HG02642 (cell line): ENCODE results near the gene CUX1.
"Not testable (repeated sequence)": the region's sequence is repeated elsewhere in the genome, so short reads cannot be mapped to it uniquely, and the experiment has no call there.

Source experiments
- ATAC-seq: cut with Tn5 transposase; IDR thresholded peaks from one replicate; pipeline ENCODE4 v1.9.1; 2021; ENCODE audit warnings: mild to moderate bottlenecking; ENCODE audit not compliant: unreplicated experiment, poor library complexity

The CUX1 gene

GRCh38 chr7:101964680-101965452 is 147.4 kb downstream of the CUX1 start:
- no peak for ATAC-seq

- ATAC-seq: no peak
Measured at GRCh38 chr7:101968720-101969466, 151.5 kb downstream of the CUX1 start.

GRCh38 chr7:101969997-101970585 is 152.7 kb downstream of the CUX1 start:
- no peak for ATAC-seq

- no peak for ATAC-seq
Measured at GRCh38 chr7:101970801-101971200, 153.4 kb downstream of the CUX1 start.

DNA sequence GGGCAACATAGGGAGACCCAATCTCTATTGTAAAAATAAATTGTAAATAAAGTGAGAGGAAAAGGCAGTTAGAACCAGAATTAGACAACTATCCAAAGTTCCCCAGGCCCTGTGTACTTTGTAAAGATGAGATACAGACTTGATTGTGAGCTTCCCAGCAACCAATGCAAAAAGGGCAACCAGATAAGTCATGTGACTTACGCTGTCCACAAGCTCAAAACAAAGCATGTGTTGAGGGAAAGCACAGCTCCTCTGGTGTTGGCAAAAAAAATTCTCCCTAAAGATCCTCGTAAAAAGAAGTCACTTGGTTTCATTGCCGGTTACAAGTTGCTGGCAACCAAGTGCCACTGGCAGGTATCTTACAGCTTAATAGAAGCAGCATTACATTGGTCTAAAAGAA is 154.0 kb downstream of the CUX1 start:
- ATAC-seq: no peak

- ATAC-seq: no peak
Measured at GRCh38 chr7:101972627-101973026, 155.2 kb downstream of the CUX1 start.

DNA sequence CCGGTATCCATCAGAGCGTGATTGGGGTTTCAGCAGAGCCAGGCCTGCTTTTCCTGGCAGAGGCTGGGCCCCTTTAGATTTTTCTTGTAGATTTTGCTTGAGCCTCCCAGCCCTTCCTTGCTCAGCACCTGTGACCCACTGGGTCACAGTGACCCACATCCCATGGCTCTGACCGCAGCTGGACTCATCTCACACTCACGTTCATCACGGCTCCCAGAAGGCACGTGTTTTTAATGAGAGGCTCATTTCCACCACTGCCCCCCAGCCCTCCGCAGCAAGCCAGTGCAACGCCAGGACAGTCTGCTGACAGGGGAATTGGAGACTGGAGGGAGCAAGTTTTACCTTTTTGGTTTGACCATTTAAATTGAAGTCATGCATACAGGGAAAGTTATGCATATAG is 155.7 kb downstream of the CUX1 start:
- no peak for ATAC-seq

DNA sequence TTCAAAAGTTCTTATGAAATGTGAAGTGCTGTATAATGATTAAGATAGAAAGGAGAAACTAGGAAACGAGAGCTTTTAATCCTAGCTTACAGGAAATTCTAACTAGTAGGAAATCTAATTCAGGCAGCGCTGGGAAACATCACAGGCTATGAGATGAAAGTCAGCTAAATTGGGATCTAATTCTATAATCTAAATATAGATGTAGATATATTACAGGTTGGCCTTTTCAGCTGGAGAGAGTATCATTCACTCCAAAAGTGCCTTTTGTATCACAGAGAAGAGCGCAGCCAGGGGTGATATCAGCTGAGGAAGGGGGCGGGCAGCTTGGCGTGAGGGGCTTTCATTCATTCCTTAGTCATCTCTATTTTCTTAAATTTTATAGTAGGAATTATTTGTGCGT is 157.0 kb downstream of the CUX1 start:
- no peak for ATAC-seq

GRCh38 chr7:101975046-101975445 is 157.6 kb downstream of the CUX1 start:
- no peak for ATAC-seq

DNA sequence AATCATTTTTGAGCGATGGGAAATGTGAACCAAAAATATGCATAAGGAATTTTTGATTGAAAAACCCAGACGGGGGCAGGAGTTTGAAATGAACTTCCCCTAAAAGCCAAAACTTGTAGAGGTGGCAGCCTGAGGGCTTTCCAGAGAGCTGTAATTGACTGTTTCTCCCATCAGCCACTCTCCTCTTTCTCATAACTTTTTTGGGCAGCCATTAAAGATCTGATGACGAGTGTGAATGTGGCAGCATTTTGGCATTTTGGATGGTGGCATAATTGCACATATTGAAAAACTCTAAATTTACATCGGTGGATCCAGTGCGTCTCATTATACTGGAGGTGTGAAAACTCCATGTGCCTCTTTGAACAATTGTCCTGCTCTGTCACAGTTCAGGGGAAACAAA is 159.0 kb downstream of the CUX1 start:
- ATAC-seq: no peak

DNA sequence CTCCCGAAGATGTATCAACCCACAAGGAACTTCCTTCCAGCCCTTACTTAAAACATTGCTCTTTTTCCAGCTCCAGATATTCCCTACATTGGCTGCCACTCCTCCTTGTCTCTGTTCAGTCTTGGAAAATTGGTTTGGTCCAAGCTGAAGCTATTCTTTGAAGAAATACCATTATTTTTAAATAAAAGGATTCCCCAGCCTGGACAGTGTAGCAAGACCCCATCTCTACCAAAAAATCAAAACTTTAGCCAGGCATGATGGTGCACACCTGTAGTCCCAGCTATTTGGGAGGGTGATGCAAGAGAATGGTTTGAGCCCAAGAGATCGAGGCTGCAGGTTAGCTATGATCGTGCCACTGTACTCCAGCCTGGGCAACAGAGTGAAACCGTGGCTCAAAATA is 159.8 kb downstream of the CUX1 start:
- no peak for ATAC-seq

- no peak for ATAC-seq
Measured at GRCh38 chr7:101978683-101979082, 161.3 kb downstream of the CUX1 start.

GRCh38 chr7:101983147-101983811 is 165.9 kb downstream of the CUX1 start:
- no peak for ATAC-seq

DNA sequence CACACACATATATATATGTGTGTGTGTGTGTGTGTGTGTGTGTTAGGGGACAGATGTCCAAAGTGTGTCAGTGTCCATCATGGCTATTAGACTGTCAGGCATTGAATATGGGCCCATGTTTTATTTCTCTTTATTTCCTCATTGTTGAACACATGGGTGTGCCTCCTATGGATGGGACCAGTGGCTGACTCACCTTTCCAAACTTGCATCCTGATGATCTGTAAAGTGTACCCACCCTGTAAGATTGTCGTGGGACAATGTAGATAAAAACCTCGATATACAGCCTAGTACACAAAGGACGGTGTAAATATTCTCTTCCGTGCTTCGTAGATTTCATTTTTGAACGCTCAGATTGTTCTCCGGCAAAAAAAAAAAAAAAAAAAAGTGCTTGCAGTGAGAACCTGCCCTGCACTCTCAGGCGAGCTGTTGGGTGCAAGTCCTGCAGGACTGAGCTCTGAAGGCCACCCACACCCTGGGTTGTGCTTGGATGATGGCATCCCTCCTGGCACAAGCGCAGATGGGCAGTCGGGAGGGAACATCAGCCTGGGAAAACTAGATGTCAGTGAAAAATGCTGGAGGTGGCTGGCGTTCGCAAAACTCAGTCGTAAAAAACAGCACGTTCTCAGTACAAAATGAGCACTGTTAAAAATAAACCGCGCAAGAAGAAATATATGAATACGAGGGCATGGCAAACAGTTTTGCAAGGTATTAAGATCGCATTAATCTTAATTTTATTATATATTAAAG is 166.9 kb downstream of the CUX1 start:
- ATAC-seq: no peak

GRCh38 chr7:101985057-101985902 is 167.9 kb downstream of the CUX1 start:
- ATAC-seq: no peak

GRCh38 chr7:101985903-101986734 is 168.7 kb downstream of the CUX1 start:
- no peak for ATAC-seq

- ATAC-seq: no peak
Measured at GRCh38 chr7:101987494-101987893, 170.1 kb downstream of the CUX1 start.

DNA sequence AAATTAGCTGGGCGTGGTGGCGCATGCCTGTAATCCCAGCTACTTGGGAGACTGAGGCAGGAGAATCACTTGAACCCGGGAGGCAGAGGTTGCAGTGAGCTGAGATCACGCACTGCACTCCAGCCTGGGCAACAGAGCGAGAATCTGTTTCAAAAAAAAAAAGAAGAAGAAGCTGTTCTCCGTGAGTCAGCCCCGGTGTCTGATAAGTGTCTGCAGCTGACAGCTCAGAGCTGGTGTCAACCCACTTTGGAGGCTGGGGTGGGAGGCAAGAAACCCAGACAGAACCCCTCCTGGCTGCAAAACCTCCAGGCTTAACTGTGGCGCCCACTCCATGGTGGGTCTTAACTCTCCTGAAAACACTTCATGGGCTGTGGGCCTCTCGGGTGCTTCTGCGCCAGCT is 170.6 kb downstream of the CUX1 start:
- not testable (repeated sequence) for ATAC-seq
